K562 (cell line): ENCODE data around the gene PLPPR1. TPM values are rescaled to one million over a fixed set of nuclear protein-coding genes. Genes with fewer than 3 reads are reported as not detected.

Experiments used
- ATAC-seq: fragments of 200-7000 bp; cut with Tn5 transposase; 3 replicates; pipeline ENCODE4 v1.9.1; 2020; ENCODE audit warnings: moderate library complexity
- BruUV-seq: library from RNA; stranded (reverse); fragments of 400-500 nt; replicated peaks from 2 replicates; lab custom pipeline; 2021; lab: Mats Ljungman, UMichigan
- CTCF ChIA-PET: fragments of 300-600 bp; formaldehyde crosslinking; extraction: SDS; loops from one replicate; lab custom pipeline; 2021; ENCODE audit warnings: low intra/inter-chr PET ratio; lab: Yijun Ruan, JAX
- POLR2A ChIA-PET: fragments of 300-600, 350-650 bp; sonication (Branson Sonifier 250); formaldehyde crosslinking; extraction: SDS; loops from one replicate; lab custom pipeline; 2021; ENCODE audit warnings: antibody characterized with exemption, inconsistent platforms; lab: Yijun Ruan, JAX
- DNase-seq, 4 experiments: peaks; one replicate each; pipeline versions ENCODE4 v3.0.0 to v3.0.0-alpha.2; 2011 to 2018; ENCODE audit warnings: low spot score in 3 of 4, mixed read lengths in 3 of 4; ENCODE audit errors: extremely low read depth in 1 of 4
- FAIRE-seq: peaks from 2 replicates; lab custom pipeline; 2011; peaks lifted over from hg19 to GRCh38; lab: Jason Lieb, UNC
- H2AFZ ChIP-seq: 2 replicates; pipeline ENCODE4 v1.6.0; 2011; ENCODE audit warnings: low read depth, low read length, control low read depth, inconsistent platforms
- H3K27ac ChIP-seq: fragments of 200-600 bp; 3 replicates; pipeline ENCODE4 v1.8.0; 2011; ENCODE audit warnings: low read depth, mild to moderate bottlenecking, control low read depth, inconsistent platforms, low read length, moderate library complexity, mixed read lengths; ENCODE audit errors: extremely low read depth
- H3K27me3 ChIP-seq, 2 experiments: fragments of 300-600 bp in 1 of 2; 2 replicates in 1 of 2; 3 replicates in 1 of 2; pipeline versions ENCODE4 v1.6.0 to v1.8.0; 2011; ENCODE audit warnings: inconsistent platforms in 2 of 2, low read length in 2 of 2, mild to moderate bottlenecking in 1 of 2, mixed read lengths in 1 of 2, moderate library complexity in 1 of 2; ENCODE audit not compliant: control insufficient read depth in 2 of 2, insufficient read depth in 2 of 2
- H3K36me3 ChIP-seq: fragments of 300-600 bp; 3 replicates; pipeline ENCODE4 v1.8.0; 2011; ENCODE audit warnings: mild to moderate bottlenecking, low read length, inconsistent platforms; ENCODE audit not compliant: control insufficient read depth, insufficient read depth
- H3K4me1 ChIP-seq, 2 experiments: fragments of 200-600 bp in 1 of 2; replicated peaks in 1 of 2; 2 replicates in 1 of 2; 3 replicates in 1 of 2; pipeline versions ENCODE4 v1.5.1 to v1.8.0; 2011; ENCODE audit warnings: inconsistent platforms in 2 of 2, low read length in 2 of 2, mild to moderate bottlenecking in 1 of 2, mixed read lengths in 1 of 2, moderate library complexity in 1 of 2; ENCODE audit not compliant: control insufficient read depth in 2 of 2, insufficient read depth in 2 of 2
- H3K4me2 ChIP-seq: 2 replicates; pipeline ENCODE4 v1.6.1; 2011; ENCODE audit warnings: low read length, control low read depth, inconsistent platforms, mixed read lengths; ENCODE audit not compliant: insufficient read depth
- H3K4me3 ChIP-seq: fragments of 200-600 bp; sonication (generic), shearing (Covaris generic); 2 replicates; pipeline ENCODE4 v1.5.1; 2016; ENCODE audit warnings: control low read depth, inconsistent platforms
- H3K79me2 ChIP-seq: fragments of 200-600 bp; 3 replicates; pipeline ENCODE4 v1.8.0; 2011; ENCODE audit warnings: low read length, inconsistent platforms; ENCODE audit not compliant: control insufficient read depth, insufficient read depth
- H3K9ac ChIP-seq, 2 experiments: 2 replicates each; pipeline versions ENCODE4 v1.6.0 to v1.6.1; 2011; ENCODE audit warnings: low read depth in 2 of 2, low read length in 2 of 2, control low read depth in 1 of 2, inconsistent platforms in 1 of 2, mild to moderate bottlenecking in 1 of 2, mixed read lengths in 1 of 2; ENCODE audit not compliant: insufficient read depth in 1 of 2
- H3K9me1 ChIP-seq: one replicate; pipeline ENCODE4 v1.6.0; 2011; ENCODE audit warnings: inconsistent platforms, mild to moderate bottlenecking, low read length, moderate library complexity; ENCODE audit not compliant: control insufficient read depth, insufficient read depth
- H3K9me3 ChIP-seq: replicated peaks from 2 replicates; pipeline ENCODE4 v1.5.1; 2011; ENCODE audit warnings: low read depth, low read length, inconsistent platforms; ENCODE audit not compliant: control insufficient read depth, insufficient read depth
- H4K20me1 ChIP-seq: replicated peaks from 2 replicates; pipeline ENCODE4 v1.6.1; 2011; ENCODE audit warnings: low read length, inconsistent platforms, mixed read lengths; ENCODE audit not compliant: control insufficient read depth, insufficient read depth
- KAT2B ChIP-seq: IDR thresholded peaks from one replicate; pipeline ENCODE4 v1.6.1; 2012; ENCODE audit warnings: low read depth, mild to moderate bottlenecking, control low read depth, inconsistent platforms, low read length, moderate library complexity
- STAG1 ChIP-seq: sonication (generic); formaldehyde crosslinking; IDR thresholded peaks from 2 replicates; pipeline ENCODE4 v1.5.0; 2020; ENCODE audit warnings: missing genetic modification reagents, borderline replicate concordance
- STAT5B ChIP-seq: fragments of 250-450 bp; sonication (Bioruptor Pico); IDR thresholded peaks from 2 replicates; pipeline ENCODE4 v1.8.0; 2021; ENCODE audit warnings: mild to moderate bottlenecking, inconsistent platforms
- ZEB2 ChIP-seq: fragments of 450-650 bp; IDR thresholded peaks from 2 replicates; pipeline ENCODE4 v1.6.1; 2016
- WGBS: fragments of 100-300 bp; shearing (Covaris generic); methylation state at CpG from one replicate; pipeline ENCODE4 v1.1.6; 2016; ENCODE audit warnings: low coverage, mixed read lengths; ENCODE audit not compliant: insufficient coverage; ENCODE audit errors: missing lambda C conversion rate; 5-methylcytosine and 5-hydroxymethylcytosine counted together
- in situ Hi-C: fragments of 300-500 bp; cut with MboI; formaldehyde crosslinking; loops from 4 replicates; pipeline ENCODE4 v1.15.0; 2018; ENCODE audit warnings: inconsistent platforms, mixed read lengths
- intact Hi-C: fragments of 100-400 bp; cut with micrococcal nuclease; formaldehyde crosslinking; loops from 2 replicates; pipeline ENCODE4 v1.14.2; 2022
- polyA plus RNA-seq, 8 experiments: library from polyadenylated mRNA; depleted of rRNA in 4 of 8; stranded (reverse) in 5 of 8; unstranded in 3 of 8; fragments of >200 nt; fragmentation: Nextera tagmentation in 2 of 8; fragmentation: Illumina TruSeq in 1 of 8; extraction: Ambion mirVana in 2 of 8; extraction: Trizol in 1 of 8; gene quantifications; 2 replicates each; pipeline versions ENCODE4 v1.2.1 to v1.2.3, GENCODE V29; 2011 to 2014; ENCODE audit warnings: inconsistent platforms in 1 of 8, missing spikeins in 1 of 8
- total RNA-seq, 7 experiments: library from RNA; depleted of rRNA in 6 of 7; stranded (reverse); fragments of >200 nt in 6 of 7; fragmentation: Illumina TruSeq in 2 of 7; extraction: Trizol in 2 of 7; gene quantifications; 2 replicates each; pipeline versions ENCODE4 v1.2.1 to v1.2.3, GENCODE V29; 2011 to 2021; ENCODE audit warnings: low replicate concordance in 1 of 7
- TF ChIP-seq, protein P1 (sequence below): sonication (generic); formaldehyde crosslinking; IDR thresholded peaks from 2 replicates; pipeline ENCODE4 v1.5.0; 2020; ENCODE audit warnings: missing genetic modification reagents
- TF ChIP-seq, protein P2 (sequence below), 2 experiments: fragments of 450-650 bp in 1 of 2; IDR thresholded peaks; 2 replicates each; pipeline ENCODE4 v1.6.1; 2011 to 2017; ENCODE audit warnings: low read depth in 2 of 2, antibody characterized with exemption in 1 of 2, borderline replicate concordance in 1 of 2, low read length in 1 of 2, mild to moderate bottlenecking in 1 of 2, mixed read lengths in 1 of 2; ENCODE audit not compliant: control insufficient read depth in 1 of 2

The PLPPR1 gene
- total and polyA plus RNA-seq, 9 of the 15 experiments (the other 6 are each of a cell fraction or from before 2014, with no cell fraction given): not detected

DNA sequence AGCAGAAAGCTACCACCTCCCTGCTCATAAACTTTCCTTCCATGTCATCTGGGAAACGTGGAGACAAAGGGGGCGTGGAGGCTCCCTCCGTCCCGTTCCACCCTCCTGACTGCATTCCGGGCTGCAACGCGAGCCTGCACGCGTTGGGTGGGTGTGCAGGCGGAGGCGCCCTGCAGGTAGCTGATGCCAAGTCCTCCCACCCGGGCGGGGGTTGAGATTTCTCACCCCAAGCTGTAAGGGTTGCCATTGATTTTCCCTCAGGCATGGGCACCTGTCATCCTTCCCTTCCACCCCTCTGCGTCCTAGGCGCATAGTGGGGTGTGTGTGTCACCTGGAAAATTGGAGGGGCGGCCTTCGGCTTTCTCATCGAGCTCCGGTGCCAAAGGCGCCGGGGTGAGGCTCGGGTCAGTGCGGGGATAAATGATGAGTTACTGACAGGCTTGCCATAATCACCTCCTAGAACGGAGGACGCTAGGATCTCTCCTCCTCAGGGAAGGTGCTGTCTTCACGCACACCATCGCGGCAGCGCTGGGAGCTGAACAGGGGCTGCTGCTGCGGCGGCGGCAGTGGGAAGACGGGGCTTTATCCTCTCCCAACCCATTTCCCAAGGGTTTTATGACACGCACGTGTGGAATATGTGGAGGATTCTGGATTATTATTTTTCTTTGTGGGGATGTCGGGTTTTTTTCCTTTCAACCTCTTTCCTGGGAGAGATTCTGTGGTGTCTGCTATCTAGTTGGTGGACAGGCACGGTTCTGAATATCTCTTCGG is 973 bp downstream of the PLPPR1 start:
- TF ChIP-seq STAG1 (CRISPR knock-in tag) (no peak), ZEB2 (no peak), KAT2B (no peak), STAT5B (CRISPR knock-in tag) (no peak)
- TF ChIP-seq, protein P1, sequence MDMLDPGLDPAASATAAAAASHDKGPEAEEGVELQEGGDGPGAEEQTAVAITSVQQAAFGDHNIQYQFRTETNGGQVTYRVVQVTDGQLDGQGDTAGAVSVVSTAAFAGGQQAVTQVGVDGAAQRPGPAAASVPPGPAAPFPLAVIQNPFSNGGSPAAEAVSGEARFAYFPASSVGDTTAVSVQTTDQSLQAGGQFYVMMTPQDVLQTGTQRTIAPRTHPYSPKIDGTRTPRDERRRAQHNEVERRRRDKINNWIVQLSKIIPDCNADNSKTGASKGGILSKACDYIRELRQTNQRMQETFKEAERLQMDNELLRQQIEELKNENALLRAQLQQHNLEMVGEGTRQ (CRISPR knock-in tag): no peak
- TF ChIP-seq, protein P2, sequence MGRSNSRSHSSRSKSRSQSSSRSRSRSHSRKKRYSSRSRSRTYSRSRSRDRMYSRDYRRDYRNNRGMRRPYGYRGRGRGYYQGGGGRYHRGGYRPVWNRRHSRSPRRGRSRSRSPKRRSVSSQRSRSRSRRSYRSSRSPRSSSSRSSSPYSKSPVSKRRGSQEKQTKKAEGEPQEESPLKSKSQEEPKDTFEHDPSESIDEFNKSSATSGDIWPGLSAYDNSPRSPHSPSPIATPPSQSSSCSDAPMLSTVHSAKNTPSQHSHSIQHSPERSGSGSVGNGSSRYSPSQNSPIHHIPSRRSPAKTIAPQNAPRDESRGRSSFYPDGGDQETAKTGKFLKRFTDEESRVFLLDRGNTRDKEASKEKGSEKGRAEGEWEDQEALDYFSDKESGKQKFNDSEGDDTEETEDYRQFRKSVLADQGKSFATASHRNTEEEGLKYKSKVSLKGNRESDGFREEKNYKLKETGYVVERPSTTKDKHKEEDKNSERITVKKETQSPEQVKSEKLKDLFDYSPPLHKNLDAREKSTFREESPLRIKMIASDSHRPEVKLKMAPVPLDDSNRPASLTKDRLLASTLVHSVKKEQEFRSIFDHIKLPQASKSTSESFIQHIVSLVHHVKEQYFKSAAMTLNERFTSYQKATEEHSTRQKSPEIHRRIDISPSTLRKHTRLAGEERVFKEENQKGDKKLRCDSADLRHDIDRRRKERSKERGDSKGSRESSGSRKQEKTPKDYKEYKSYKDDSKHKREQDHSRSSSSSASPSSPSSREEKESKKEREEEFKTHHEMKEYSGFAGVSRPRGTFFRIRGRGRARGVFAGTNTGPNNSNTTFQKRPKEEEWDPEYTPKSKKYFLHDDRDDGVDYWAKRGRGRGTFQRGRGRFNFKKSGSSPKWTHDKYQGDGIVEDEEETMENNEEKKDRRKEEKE (IDR thresholded peaks at IDR 0.05; ENCODE audit: borderline replicate concordance in 1 of 2, control insufficient read depth in 1 of 2, low read depth in 2 of 2, low read length in 1 of 2): no peak
- CTCF ChIA-PET: no interaction called here
- BruUV-seq: no TSS peak
- H3K9me1 ChIP-seq: no peaks in the 10 kb centered on the region
- H3K9ac ChIP-seq: no peak overlapping the region
- no peak for ATAC-seq
- intact Hi-C loops (no loop called here), in situ Hi-C loops (no loop called here)
- no peak overlapping the region for H2AFZ ChIP-seq
- H3K4me1 ChIP-seq: no peaks in the 10 kb centered on the region; a peak in 2 of 5 replicates
- H3K4me2 ChIP-seq: no peak overlapping the region
- no peaks in the 10 kb centered on the region; a peak in 1 of 5 replicates for H3K27me3 ChIP-seq
- FAIRE-seq: no peak
- H3K36me3 ChIP-seq: no peaks in the 10 kb centered on the region
- no peak overlapping the region for H3K4me3 ChIP-seq
- no peaks in the 10 kb centered on the region for H3K79me2 ChIP-seq
- no peak overlapping the region for H3K27ac ChIP-seq
- DNase-seq: no peak
- H3K9me3 ChIP-seq: no peaks in the 10 kb centered on the region
- 1% methylated on average over 38 of the region's 38 CpGs for WGBS
- POLR2A ChIA-PET: interaction anchor here (0.9 kb wide), 1 partner anchor 12 kb away, joined by 3 read pairs; no protein-coding TSS in a partner anchor
- H4K20me1 ChIP-seq: no peaks in the 10 kb centered on the region
